ENCODE measurements around the gene RBM20. TPM values are rescaled to one million over a fixed set of nuclear protein-coding genes. Genes with fewer than 3 reads are reported as not detected.

RBM20 gene
- total and polyA plus RNA-seq, 8 donors = under 0.01 to 6.2 (median 0.59) TPM; not detected in 2

- WGBS, 5 donors = 41 to 80% (median 68%) methylated on average over 4 of the region's 4 CpGs
- no peak for TF ChIP-seq POLR2A (IDR thresholded peaks at IDR 0.05)
- TF ChIP-seq POLR2AphosphoS5 (IDR thresholded peaks at IDR 0.05) = no peak
- TF ChIP-seq EP300 (IDR thresholded peaks at IDR 0.05) = no peak
- no peak for TF ChIP-seq CTCF (IDR thresholded peaks at IDR 0.05)
- no peak overlapping the region for H3K4me3 ChIP-seq
- no peaks in the 10 kb centered on the region for H3K27me3 ChIP-seq
- DNase-seq = no peak
- no peaks in the 10 kb centered on the region for H3K36me3 ChIP-seq
- intact Hi-C loops (cut with DNase I; ENCODE audit: low total_unique reads) = no loop called here
- no peak overlapping the region for H3K27ac ChIP-seq
- H3K9me3 ChIP-seq = no peaks in the 10 kb centered on the region
- H3K4me1 ChIP-seq = peaks cover 18 to 64% (median 35%) of the 10 kb centered on the region in 4 donors
These were observed 147.5 kb downstream of the RBM20 start for GRCh38 chr10:110791541-110792073.

- Histone ChIP-seq H3K4me3 (no peak overlapping the region), H3K4me1 (peaks cover 18 to 64% (median 35%) of the 10 kb centered on the region in 4 donors), H3K27me3 (no peaks in the 10 kb centered on the region), H3K9me3 (no peaks in the 10 kb centered on the region), H3K27ac (no peak overlapping the region), H3K36me3 (no peaks in the 10 kb centered on the region)
- intact Hi-C loops (cut with DNase I; ENCODE audit: low total_unique reads) = no loop called here
- TF ChIP-seq CTCF (IDR thresholded peaks at IDR 0.05) = no peak
- TF ChIP-seq POLR2A (IDR thresholded peaks at IDR 0.05) = no peak
- TF ChIP-seq POLR2AphosphoS5 (IDR thresholded peaks at IDR 0.05) = no peak
- TF ChIP-seq EP300 (IDR thresholded peaks at IDR 0.05) = no peak
- DNase-seq = no peak
- 73 to 89% (median 74%) methylated on average over 3 of the region's 3 CpGs for WGBS, 5 donors
These were observed 148.5 kb downstream of the RBM20 start for GRCh38 chr10:110792476-110793125.

- H3K27me3 ChIP-seq = no peaks in the 10 kb centered on the region
- H3K4me1 ChIP-seq = peaks cover 18 to 64% (median 35%) of the 10 kb centered on the region in 4 donors
- no peak overlapping the region for H3K27ac ChIP-seq
- intact Hi-C loops (cut with DNase I; ENCODE audit: low total_unique reads) = no loop called here
- 55 to 79% (median 63%) methylated on average over 9 of the region's 9 CpGs for WGBS, 5 donors
- no peak for DNase-seq
- H3K36me3 ChIP-seq = no peaks in the 10 kb centered on the region
- TF ChIP-seq POLR2AphosphoS5 (IDR thresholded peaks at IDR 0.05) (no peak), EP300 (IDR thresholded peaks at IDR 0.05) (no peak), CTCF (IDR thresholded peaks at IDR 0.05) (no peak), POLR2A (IDR thresholded peaks at IDR 0.05) (no peak)
- H3K9me3 ChIP-seq = no peaks in the 10 kb centered on the region
- H3K4me3 ChIP-seq = no peak overlapping the region
These were observed 149.1 kb downstream of the RBM20 start for GRCh38 chr10:110793128-110793812.

- TF ChIP-seq EP300 (IDR thresholded peaks at IDR 0.05) (no peak), POLR2AphosphoS5 (IDR thresholded peaks at IDR 0.05) (no peak), CTCF (IDR thresholded peaks at IDR 0.05) (no peak), POLR2A (IDR thresholded peaks at IDR 0.05) (no peak)
- Histone ChIP-seq H3K27ac (no peak overlapping the region), H3K4me3 (no peak overlapping the region), H3K36me3 (no peaks in the 10 kb centered on the region), H3K27me3 (no peaks in the 10 kb centered on the region), H3K4me1 (peaks cover 13 to 58% (median 35%) of the 10 kb centered on the region in 4 donors), H3K9me3 (no peaks in the 10 kb centered on the region)
- intact Hi-C loops (cut with DNase I; ENCODE audit: low total_unique reads) = no loop called here
- 93 to 99% (median 97%) methylated on average over 6 of the region's 6 CpGs for WGBS, 5 donors
- no peak for DNase-seq
These were observed 149.8 kb downstream of the RBM20 start for GRCh38 chr10:110793886-110794285.

Measured in stomach (tissue), 9 donors.